Caco-2 (cell line): ENCODE measurements around the gene CLIP1. TPM values are rescaled to one million over a fixed set of nuclear protein-coding genes. Genes with fewer than 3 reads are reported as not detected.
"Not testable (repeated sequence)": the region's sequence is repeated elsewhere in the genome, so short reads cannot be mapped to it uniquely, and the experiment has no call there.

Experiments
- BruUV-seq: library from RNA; stranded (reverse); fragments of 400-500 nt; replicated peaks from 2 replicates; lab custom pipeline; 2021; lab: Mats Ljungman, UMichigan
- CTCF ChIA-PET: fragments of 300-600 bp; sonication (Branson Sonifier 250); formaldehyde crosslinking; loops from one replicate; lab custom pipeline; 2022; ENCODE audit warnings: antibody characterized with exemption; lab: Charles Lee
- POLR2A ChIA-PET: fragments of 300-600 bp; sonication (Branson Sonifier 250); formaldehyde crosslinking; loops from one replicate; lab custom pipeline; 2022; ENCODE audit warnings: antibody characterized with exemption; lab: Charles Lee
- DNase-seq, 2 experiments: peaks; one replicate each; pipeline versions ENCODE4 v3.0.0 to v3.0.0-alpha.2; 2020 to 2022
- H3K27me3 ChIP-seq: replicated peaks from 2 replicates; pipeline ENCODE4 v1.6.0; 2011; ENCODE audit warnings: low read length; ENCODE audit not compliant: control insufficient read depth, insufficient read depth
- H3K36me3 ChIP-seq: 2 replicates; pipeline ENCODE4 v1.5.1; 2011; ENCODE audit warnings: low read length; ENCODE audit not compliant: control insufficient read depth, insufficient read depth
- H3K4me1 ChIP-seq: fragments of 250-450 bp; sonication (Bioruptor Pico); 2 replicates; pipeline ENCODE4 v1.5.1; 2020; ENCODE audit warnings: mild to moderate bottlenecking
- H3K4me3 ChIP-seq: 2 replicates; pipeline ENCODE4 v1.5.1; 2011; ENCODE audit warnings: low read depth, mild to moderate bottlenecking, control low read depth, low read length
- H3K9me3 ChIP-seq: fragments of 250-450 bp; sonication (Bioruptor Pico); 2 replicates; pipeline ENCODE4 v1.5.1; 2020; ENCODE audit warnings: mild to moderate bottlenecking, moderate library complexity
- H3K27ac Mint-ChIP-seq: one replicate; pipeline ENCODE4 v1.8.0; 2022; ENCODE audit warnings: mixed read lengths; ENCODE audit not compliant: unreplicated experiment
- H3K27me3 Mint-ChIP-seq: one replicate; pipeline ENCODE4 v1.8.0; 2022; ENCODE audit warnings: mixed read lengths; ENCODE audit not compliant: insufficient read depth, unreplicated experiment
- H3K36me3 Mint-ChIP-seq: one replicate; pipeline ENCODE4 v1.8.0; 2022; ENCODE audit warnings: mild to moderate bottlenecking, mixed read lengths; ENCODE audit not compliant: insufficient read depth, unreplicated experiment
- H3K4me1 Mint-ChIP-seq: one replicate; pipeline ENCODE4 v1.8.0; 2022; ENCODE audit warnings: low read depth, mixed read lengths; ENCODE audit not compliant: unreplicated experiment
- H3K4me3 Mint-ChIP-seq: one replicate; pipeline ENCODE4 v1.8.0; 2022; ENCODE audit warnings: mild to moderate bottlenecking, moderate library complexity, mixed read lengths; ENCODE audit not compliant: unreplicated experiment
- H3K9me3 Mint-ChIP-seq: one replicate; pipeline ENCODE4 v1.8.0; 2022; ENCODE audit warnings: mixed read lengths; ENCODE audit not compliant: unreplicated experiment
- CTCF ChIP-seq, 2 experiments: fragments of 200-600 bp in 1 of 2; IDR thresholded peaks; 1 replicate in 1 of 2; 2 replicates in 1 of 2; pipeline versions ENCODE4 v1.5.1 to v1.8.0; 2011 to 2022; ENCODE audit warnings: antibody characterized with exemption in 1 of 2, control low read depth in 1 of 2, inconsistent platforms in 1 of 2, low read depth in 1 of 2, low read length in 1 of 2, mild to moderate bottlenecking in 1 of 2, moderate library complexity in 1 of 2; ENCODE audit not compliant: insufficient read depth in 1 of 2, severe bottlenecking in 1 of 2, unreplicated experiment in 1 of 2
- intact Hi-C: fragments of 100-400 bp; cut with micrococcal nuclease; formaldehyde crosslinking; loops from one replicate; pipeline ENCODE4 v1.10.0; 2022; ENCODE audit not compliant: unreplicated experiment
- total RNA-seq: library from RNA; stranded (reverse); gene quantifications from 2 replicates; pipeline ENCODE4 v1.2.3, GENCODE V29; 2022

CLIP1 gene
- total RNA-seq, 1 experiment from 2014 or later: 85.0 TPM

GRCh38 chr12:122371475-122372045, 50.9 kb downstream of the CLIP1 start:
- H3K9me3 Mint-ChIP-seq: no peaks in the 10 kb centered on the region
- Histone ChIP-seq H3K27me3 (no peaks in the 10 kb centered on the region), H3K9me3 (no peaks in the 10 kb centered on the region), H3K4me1 (peaks cover 26% of the 10 kb centered on the region), H3K36me3 (no peaks in the 10 kb centered on the region), H3K4me3 (no peak overlapping the region)
- H3K4me1 Mint-ChIP-seq: peaks cover 14% of the 10 kb centered on the region
- H3K27ac Mint-ChIP-seq: peak overlapping the region; percentile 11
- no peak overlapping the region for H3K4me3 Mint-ChIP-seq
- intact Hi-C loops: no loop called here
- TF ChIP-seq CTCF (IDR thresholded peaks at IDR 0.05; ENCODE audit: insufficient read depth in 1 of 2, low read depth in 1 of 2, low read length in 1 of 2, severe bottlenecking in 1 of 2, unreplicated experiment in 1 of 2): no peak
- no TSS peak for BruUV-seq
- ChIA-PET POLR2A (no interaction called here), CTCF (interaction anchor here (0.7 kb wide), 1 partner anchor 31 kb away, joined by 3 read pairs; no protein-coding TSS in a partner anchor)
- no peaks in the 10 kb centered on the region for H3K27me3 Mint-ChIP-seq
- DNase-seq: no peak
- peaks cover 54% of the 10 kb centered on the region for H3K36me3 Mint-ChIP-seq

GRCh38 chr12:122368361-122369073, 54.0 kb downstream of the CLIP1 start:
- no peak for TF ChIP-seq CTCF (IDR thresholded peaks at IDR 0.05; ENCODE audit: insufficient read depth in 1 of 2, low read depth in 1 of 2, low read length in 1 of 2, severe bottlenecking in 1 of 2, unreplicated experiment in 1 of 2)
- H3K9me3 Mint-ChIP-seq: no peaks in the 10 kb centered on the region
- intact Hi-C loops: no loop called here
- peaks cover 16% of the 10 kb centered on the region for H3K4me1 Mint-ChIP-seq
- H3K4me1 ChIP-seq: peaks cover 30% of the 10 kb centered on the region
- ChIA-PET POLR2A (interaction anchor here (1.1 kb wide), 3 partner anchors 31 to 142 kb away, joined by 4 to 5 read pairs (median 5); partner anchors contain the start of genes DIABLO and ZCCHC8), CTCF (interaction anchor here (0.6 to 1.2 kb wide), 4 partner anchors 13 to 825 kb away, joined by 3 to 7 read pairs (median 4); no protein-coding TSS in a partner anchor)
- H3K36me3 ChIP-seq: no peaks in the 10 kb centered on the region
- H3K27me3 ChIP-seq: no peaks in the 10 kb centered on the region
- peak overlapping the region; percentile 98 for H3K27ac Mint-ChIP-seq
- H3K9me3 ChIP-seq: no peaks in the 10 kb centered on the region
- H3K4me3 ChIP-seq: no peak overlapping the region
- peak; percentile 70 to 79 for DNase-seq
- no peaks in the 10 kb centered on the region for H3K27me3 Mint-ChIP-seq
- BruUV-seq: no TSS peak
- H3K4me3 Mint-ChIP-seq: peak overlapping the region; percentile 47
- H3K36me3 Mint-ChIP-seq: peaks cover 68% of the 10 kb centered on the region

- POLR2A ChIA-PET, BruUV-seq, H3K27me3 Mint-ChIP-seq, DNase-seq, H3K9me3 ChIP-seq, H3K4me3 ChIP-seq, H3K36me3 ChIP-seq, H3K9me3 Mint-ChIP-seq, H3K27me3 ChIP-seq: not testable (repeated sequence)
- CTCF ChIA-PET: interaction anchor here (0.5 to 0.6 kb wide), 2 partner anchors 17 to 39 kb away, joined by 3 read pairs; no protein-coding TSS in a partner anchor
- intact Hi-C loops: loop anchor here (2.0 kb wide), 1 partner anchor 27 kb away; no protein-coding TSS in a partner anchor
- peaks cover 72% of the 10 kb centered on the region for H3K36me3 Mint-ChIP-seq
- H3K4me1 ChIP-seq: peaks cover 30% of the 10 kb centered on the region
- peak overlapping the region; percentile 98 for H3K27ac Mint-ChIP-seq
- H3K4me3 Mint-ChIP-seq: peak overlapping the region; percentile 47
- peaks cover 16% of the 10 kb centered on the region for H3K4me1 Mint-ChIP-seq
These were observed 54.8 kb downstream of the CLIP1 start for GRCh38 chr12:122367632-122368031.
